Lower leg skin (tissue), 3 donors: ENCODE results near the gene SNF8.

Source experiments
- POLR2A ChIP-seq, 2 donors: fragments of 450-650 bp; IDR thresholded peaks; one replicate each; pipeline ENCODE4 v1.6.1; 2016 to 2017; ENCODE audit warnings: antibody characterized with exemption in 2 of 2, mild to moderate bottlenecking in 1 of 2, moderate library complexity in 1 of 2
- TF ChIP-seq, protein P1 (sequence below), 3 donors: fragments of 450-650 bp; IDR thresholded peaks; one replicate each; pipeline ENCODE4 v1.5.1; 2016; ENCODE audit warnings: antibody characterized with exemption in 3 of 3, mild to moderate bottlenecking in 3 of 3, moderate library complexity in 2 of 3

DNA sequence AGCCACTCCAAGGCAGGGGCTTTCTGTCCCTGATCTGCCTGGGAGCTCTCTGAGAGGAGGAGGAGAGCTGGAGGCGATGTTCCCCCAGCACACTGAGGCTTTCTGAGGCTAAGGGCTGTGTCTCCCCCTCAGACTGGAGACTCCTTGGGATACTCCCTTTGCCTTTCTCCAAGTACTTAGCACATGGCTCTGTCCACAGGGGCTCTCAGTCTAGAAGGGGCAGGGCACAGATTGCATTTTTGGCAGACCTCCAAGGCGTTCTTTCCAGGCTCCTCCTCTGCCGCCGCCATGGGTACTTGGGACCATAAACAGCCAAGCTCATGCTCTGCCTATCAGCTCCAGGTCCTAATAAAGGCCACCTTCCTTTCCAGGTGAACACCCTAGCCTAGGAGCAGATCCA is 25.6 kb upstream of the SNF8 start:
- TF ChIP-seq, protein P1, sequence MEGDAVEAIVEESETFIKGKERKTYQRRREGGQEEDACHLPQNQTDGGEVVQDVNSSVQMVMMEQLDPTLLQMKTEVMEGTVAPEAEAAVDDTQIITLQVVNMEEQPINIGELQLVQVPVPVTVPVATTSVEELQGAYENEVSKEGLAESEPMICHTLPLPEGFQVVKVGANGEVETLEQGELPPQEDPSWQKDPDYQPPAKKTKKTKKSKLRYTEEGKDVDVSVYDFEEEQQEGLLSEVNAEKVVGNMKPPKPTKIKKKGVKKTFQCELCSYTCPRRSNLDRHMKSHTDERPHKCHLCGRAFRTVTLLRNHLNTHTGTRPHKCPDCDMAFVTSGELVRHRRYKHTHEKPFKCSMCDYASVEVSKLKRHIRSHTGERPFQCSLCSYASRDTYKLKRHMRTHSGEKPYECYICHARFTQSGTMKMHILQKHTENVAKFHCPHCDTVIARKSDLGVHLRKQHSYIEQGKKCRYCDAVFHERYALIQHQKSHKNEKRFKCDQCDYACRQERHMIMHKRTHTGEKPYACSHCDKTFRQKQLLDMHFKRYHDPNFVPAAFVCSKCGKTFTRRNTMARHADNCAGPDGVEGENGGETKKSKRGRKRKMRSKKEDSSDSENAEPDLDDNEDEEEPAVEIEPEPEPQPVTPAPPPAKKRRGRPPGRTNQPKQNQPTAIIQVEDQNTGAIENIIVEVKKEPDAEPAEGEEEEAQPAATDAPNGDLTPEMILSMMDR (IDR thresholded peaks at IDR 0.05): no peak
- TF ChIP-seq POLR2A (IDR thresholded peaks at IDR 0.05): no peak
